ENCODE measurements around the gene HUNK. TPM values are rescaled to one million over a fixed set of nuclear protein-coding genes. Genes with fewer than 3 reads are reported as not detected.
"Not testable (repeated sequence)": the region's sequence is repeated elsewhere in the genome, so short reads cannot be mapped to it uniquely, and the experiment has no call there.

The HUNK gene
- total RNA-seq, 1 donor from 2014 or later: 3.1 TPM

DNA sequence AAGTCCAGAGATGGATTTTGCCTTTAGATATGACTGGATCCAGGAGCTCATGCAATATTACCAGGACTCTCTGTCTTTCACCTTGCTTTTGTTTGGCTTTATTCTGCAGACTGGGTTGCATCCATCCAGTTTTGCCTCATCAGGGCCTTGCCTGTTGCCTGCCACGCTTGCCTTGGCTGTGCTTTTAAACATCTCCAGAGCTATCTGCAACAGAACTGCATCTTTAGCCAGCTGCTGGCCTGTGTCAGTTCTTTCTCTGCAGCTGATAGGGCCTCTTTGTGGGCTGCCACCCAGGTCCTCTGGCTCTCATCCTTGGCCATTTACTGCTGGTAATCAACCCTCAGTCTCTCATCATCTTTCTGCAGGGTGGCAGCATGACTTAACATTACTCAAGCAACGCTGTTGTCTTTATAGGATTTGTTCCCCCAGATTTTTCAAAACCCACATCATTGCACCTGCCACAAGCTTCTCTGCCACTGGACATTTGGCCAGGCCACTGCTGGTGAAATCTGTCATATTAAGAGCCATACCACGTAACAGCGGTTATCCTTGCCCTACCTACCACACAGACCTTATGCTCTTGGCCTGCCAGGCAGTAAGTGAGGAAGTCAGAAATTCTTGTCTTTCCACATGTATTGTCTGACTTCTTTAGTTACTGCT, 24.4 kb upstream of the HUNK start:
- Histone ChIP-seq H3K36me3 (ENCODE audit: control insufficient read depth, insufficient read depth, low read length) (no peaks in the 10 kb centered on the region), H3K27me3 (ENCODE audit: control insufficient read depth, insufficient read depth, low read length) (no peaks in the 10 kb centered on the region), H3K4me3 (ENCODE audit: low read depth, low read length) (no peak overlapping the region)
- no peak for DNase-seq (ENCODE audit: low read depth)
- TF ChIP-seq CTCF (IDR thresholded peaks at IDR 0.05; ENCODE audit: insufficient read depth, low read length, poor library complexity, severe bottlenecking): no peak

DNA sequence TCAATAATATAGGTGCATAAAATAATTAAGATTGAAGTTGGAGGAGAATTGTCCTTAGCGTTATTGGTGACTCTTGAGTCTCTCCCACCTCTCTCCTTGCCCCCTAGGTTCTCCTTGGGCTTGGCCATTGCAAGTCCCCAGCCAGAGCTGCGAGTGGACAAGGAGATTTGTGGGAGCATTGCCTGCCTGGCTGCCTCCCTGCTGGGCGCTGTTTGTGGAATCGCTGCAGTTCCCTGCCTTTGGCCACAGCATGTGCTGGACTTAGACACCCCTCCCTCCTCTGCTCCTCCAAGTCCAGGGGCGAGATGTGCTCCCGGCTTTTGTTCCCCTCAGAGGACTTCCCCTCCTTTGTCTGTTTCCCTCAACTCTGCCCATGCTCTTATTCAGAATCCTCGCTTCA, 21.9 kb upstream of the HUNK start:
- DNase-seq (ENCODE audit: low read depth): no peak
- TF ChIP-seq CTCF (IDR thresholded peaks at IDR 0.05; ENCODE audit: insufficient read depth, low read length, poor library complexity, severe bottlenecking): no peak
- H3K27me3 ChIP-seq (ENCODE audit: control insufficient read depth, insufficient read depth, low read length): no peaks in the 10 kb centered on the region
- no peak overlapping the region for H3K4me3 ChIP-seq (ENCODE audit: low read depth, low read length)
- no peaks in the 10 kb centered on the region for H3K36me3 ChIP-seq (ENCODE audit: control insufficient read depth, insufficient read depth, low read length)

DNA sequence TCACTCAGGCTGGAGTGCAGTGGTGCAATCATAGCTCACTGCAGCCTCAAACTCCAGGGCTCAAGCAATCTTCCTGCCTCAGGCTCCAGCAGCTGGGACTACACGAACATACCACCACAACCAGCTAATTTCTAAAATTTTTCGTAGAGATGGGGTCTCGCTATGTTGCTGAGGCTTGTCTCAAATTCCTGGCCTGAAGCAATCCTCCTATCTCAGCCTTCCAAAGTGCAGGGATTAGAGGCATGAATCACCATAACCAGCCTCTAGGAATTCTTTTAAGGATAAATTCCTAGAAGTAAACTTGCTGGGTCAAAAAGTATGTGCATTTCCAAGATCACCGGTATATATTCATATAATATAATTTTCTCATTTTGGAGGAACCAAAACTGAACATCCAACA, 17.6 kb upstream of the HUNK start:
- Histone ChIP-seq H3K27me3 (ENCODE audit: control insufficient read depth, insufficient read depth, low read length) (no peaks in the 10 kb centered on the region), H3K36me3 (ENCODE audit: control insufficient read depth, insufficient read depth, low read length) (no peaks in the 10 kb centered on the region), H3K4me3 (ENCODE audit: low read depth, low read length) (no peak overlapping the region)
- TF ChIP-seq CTCF (IDR thresholded peaks at IDR 0.05; ENCODE audit: insufficient read depth, low read length, poor library complexity, severe bottlenecking): no peak
- no peak for DNase-seq (ENCODE audit: low read depth)

DNA sequence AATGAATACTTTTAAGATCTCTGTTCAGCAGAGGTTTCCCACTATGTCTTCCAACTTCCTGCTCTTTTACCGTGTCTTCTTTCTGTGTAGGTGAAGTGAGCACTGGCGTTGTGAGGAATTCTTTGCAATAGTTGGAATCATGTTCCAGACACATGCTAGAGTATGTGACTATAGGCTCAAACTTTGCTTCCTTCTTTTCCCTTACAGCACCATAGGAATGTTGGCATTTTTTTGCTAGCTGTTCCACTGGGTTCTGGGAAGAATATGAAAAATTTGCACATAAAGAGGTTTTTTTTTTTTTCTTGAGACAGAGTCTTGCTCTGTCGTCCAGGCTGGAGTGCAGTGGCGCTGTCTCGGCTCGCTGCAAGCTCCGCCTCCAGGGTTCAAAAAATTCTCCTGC, 15.7 kb upstream of the HUNK start:
- Histone ChIP-seq H3K4me3 (ENCODE audit: low read depth, low read length) (no peak overlapping the region), H3K36me3 (ENCODE audit: control insufficient read depth, insufficient read depth, low read length) (no peaks in the 10 kb centered on the region), H3K27me3 (ENCODE audit: control insufficient read depth, insufficient read depth, low read length) (no peaks in the 10 kb centered on the region)
- no peak for TF ChIP-seq CTCF (IDR thresholded peaks at IDR 0.05; ENCODE audit: insufficient read depth, low read length, poor library complexity, severe bottlenecking)
- no peak for DNase-seq (ENCODE audit: low read depth)

GRCh38 chr21:31857631-31858030, 15.2 kb upstream of the HUNK start:
- not testable (repeated sequence) for H3K27me3 ChIP-seq (ENCODE audit: control insufficient read depth, insufficient read depth, low read length); H3K4me3 ChIP-seq (ENCODE audit: low read depth, low read length); DNase-seq (ENCODE audit: low read depth); H3K36me3 ChIP-seq (ENCODE audit: control insufficient read depth, insufficient read depth, low read length)

GRCh38 chr21:31860851-31861250, 12.0 kb upstream of the HUNK start:
- no peak overlapping the region for H3K4me3 ChIP-seq (ENCODE audit: low read depth, low read length)
- no peaks in the 10 kb centered on the region for H3K27me3 ChIP-seq (ENCODE audit: control insufficient read depth, insufficient read depth, low read length)
- no peaks in the 10 kb centered on the region for H3K36me3 ChIP-seq (ENCODE audit: control insufficient read depth, insufficient read depth, low read length)
- TF ChIP-seq CTCF (IDR thresholded peaks at IDR 0.05; ENCODE audit: insufficient read depth, low read length, poor library complexity, severe bottlenecking): no peak
- no peak for DNase-seq (ENCODE audit: low read depth)
